GM12878 (cell line): ENCODE measurements around the gene DCC. TPM values are rescaled to one million over a fixed set of nuclear protein-coding genes. Genes with fewer than 3 reads are reported as not detected.

Experiments
- ATAC-seq: fragments of 200-7000 bp; cut with Tn5 transposase; 3 replicates; pipeline ENCODE4 v1.9.1; 2020; ENCODE audit warnings: mild to moderate bottlenecking, moderate library complexity
- BruUV-seq: library from RNA; stranded (reverse); fragments of 400-500 nt; replicated peaks from 2 replicates; lab custom pipeline; 2021; lab: Mats Ljungman, UMichigan
- CTCF ChIA-PET: fragments of 300-600 bp; sonication (Branson Sonifier 250); formaldehyde crosslinking; extraction: SDS; loops from one replicate; lab custom pipeline; 2021; ENCODE audit warnings: inconsistent platforms; lab: Yijun Ruan, JAX
- POLR2A ChIA-PET: fragments of 350-600 bp; formaldehyde crosslinking; extraction: SDS; loops from one replicate; lab custom pipeline; 2021; ENCODE audit warnings: inconsistent platforms; lab: Charles Lee
- RAD21 ChIA-PET: fragments of 300-600 bp; sonication (Branson Sonifier 250); formaldehyde crosslinking; loops from one replicate; lab custom pipeline; 2023; ENCODE audit warnings: antibody characterized with exemption; ENCODE audit not compliant: unreplicated experiment; lab: Charles Lee
- SMC1A ChIA-PET: fragments of 300-600 bp; sonication (Branson Sonifier 250); formaldehyde crosslinking; loops from one replicate; lab custom pipeline; 2023; ENCODE audit not compliant: unreplicated experiment, uncharacterized antibody; lab: Charles Lee
- DNase-seq: peaks from one replicate; pipeline ENCODE4 v3.0.0-alpha.2; 2011; ENCODE audit warnings: low read depth, low spot score
- FAIRE-seq: peaks from 3 replicates; lab custom pipeline; 2011; peaks lifted over from hg19 to GRCh38; lab: Jason Lieb, UNC
- H2AFZ ChIP-seq: 2 replicates; pipeline ENCODE4 v1.6.0; 2011; ENCODE audit warnings: low read depth, low read length, control low read depth; ENCODE audit not compliant: control insufficient read depth
- H3K27ac ChIP-seq: 2 replicates; pipeline ENCODE4 v1.5.1; 2011; ENCODE audit warnings: control low read depth; ENCODE audit not compliant: control insufficient read depth, insufficient read depth
- H3K27me3 ChIP-seq, 2 experiments: replicated peaks in 1 of 2; 2 replicates each; pipeline versions ENCODE4 v1.6.0 to v1.6.1; 2011; ENCODE audit warnings: low read length in 1 of 2; ENCODE audit not compliant: control insufficient read depth in 2 of 2, insufficient read depth in 2 of 2
- H3K36me3 ChIP-seq, 2 experiments: 2 replicates each; pipeline ENCODE4 v1.5.1; 2011; ENCODE audit warnings: low read length in 1 of 2; ENCODE audit not compliant: control insufficient read depth in 2 of 2, insufficient read depth in 2 of 2
- H3K4me1 ChIP-seq: 2 replicates; pipeline ENCODE4 v1.6.1; 2011; ENCODE audit warnings: mild to moderate bottlenecking, low read length, moderate library complexity, mixed read lengths; ENCODE audit not compliant: control insufficient read depth, insufficient read depth
- H3K4me2 ChIP-seq: 2 replicates; pipeline ENCODE4 v1.6.0; 2011; ENCODE audit warnings: control low read depth; ENCODE audit not compliant: control insufficient read depth, insufficient read depth
- H3K4me3 ChIP-seq: fragments of 200-600 bp; sonication (generic); 2 replicates; pipeline ENCODE4 v1.5.1; 2016
- H3K79me2 ChIP-seq: 2 replicates; pipeline ENCODE4 v1.6.0; 2011; ENCODE audit warnings: low read length; ENCODE audit not compliant: control insufficient read depth, insufficient read depth
- H3K9ac ChIP-seq: 2 replicates; pipeline ENCODE4 v1.8.0; 2011; ENCODE audit warnings: low read length, control low read depth, mixed read lengths; ENCODE audit not compliant: control insufficient read depth, insufficient read depth
- H3K9me3 ChIP-seq: replicated peaks from 3 replicates; pipeline ENCODE4 v1.5.1; 2011; ENCODE audit warnings: mild to moderate bottlenecking, low read length; ENCODE audit not compliant: control insufficient read depth, insufficient read depth
- H4K20me1 ChIP-seq: 2 replicates; pipeline ENCODE4 v1.6.0; 2011; ENCODE audit not compliant: control insufficient read depth, insufficient read depth
- HCFC1 ChIP-seq: fragments of 150-350 bp; IDR thresholded peaks from 2 replicates; pipeline ENCODE4 v1.6.1; 2014; ENCODE audit warnings: low read length
- KAT2A ChIP-seq: conservative IDR thresholded peaks from 2 replicates; pipeline ENCODE4 v1.6.1; 2011; ENCODE audit warnings: low read depth, low read length; ENCODE audit not compliant: control insufficient read depth
- NFYB ChIP-seq: IDR thresholded peaks from 2 replicates; pipeline ENCODE4 v1.6.1; 2011; ENCODE audit warnings: low read depth, mild to moderate bottlenecking, low read length, improper control_type of control experiment, moderate library complexity; ENCODE audit not compliant: insufficient read depth
- SIX5 ChIP-seq: IDR thresholded peaks from 2 replicates; pipeline ENCODE4 v1.6.1; 2011; ENCODE audit warnings: mild to moderate bottlenecking, low read depth, low read length, moderate library complexity; ENCODE audit not compliant: severe bottlenecking
- SREBF1 ChIP-seq: IDR thresholded peaks from 2 replicates; pipeline ENCODE4 v1.6.1; 2012; ENCODE audit warnings: mild to moderate bottlenecking, low read length
- STAT1 ChIP-seq: fragments of 450-650 bp; conservative IDR thresholded peaks from 2 replicates; pipeline ENCODE4 v1.6.1; 2014; ENCODE audit warnings: antibody characterized with exemption, mild to moderate bottlenecking
- TCF3 ChIP-seq: IDR thresholded peaks from 2 replicates; pipeline ENCODE4 v1.6.1; 2012; ENCODE audit warnings: low read depth, mild to moderate bottlenecking, low read length, borderline replicate concordance; ENCODE audit not compliant: insufficient read depth
- ZBTB40 ChIP-seq: fragments of 450-650 bp; IDR thresholded peaks from 2 replicates; pipeline ENCODE4 v1.6.1; 2016; ENCODE audit warnings: mild to moderate bottlenecking, moderate library complexity, borderline replicate concordance
- ZNF207 ChIP-seq: fragments of 450-650 bp; IDR thresholded peaks from 2 replicates; pipeline ENCODE4 v1.6.1; 2014; ENCODE audit warnings: antibody characterized with exemption, mild to moderate bottlenecking, borderline replicate concordance
- ZNF687 ChIP-seq: fragments of 450-650 bp; IDR thresholded peaks from 2 replicates; pipeline ENCODE4 v1.6.1; 2017; ENCODE audit warnings: mild to moderate bottlenecking, moderate library complexity
- WGBS: methylation state at CpG from one replicate; pipeline ENCODE4 v1.1.6; 2016; ENCODE audit warnings: low lambda C conversion rate; ENCODE audit not compliant: insufficient replicate concordance, insufficient coverage; ENCODE audit errors: missing lambda C conversion rate; 5-methylcytosine and 5-hydroxymethylcytosine counted together
- in situ Hi-C: fragments of 300-500 bp; cut with MboI; formaldehyde crosslinking; loops from 9 replicates; pipeline ENCODE4 v1.14.3; 2018; ENCODE audit warnings: mixed read lengths
- intact Hi-C: fragments of 100-400 bp; cut with micrococcal nuclease; formaldehyde crosslinking; loops from one replicate; pipeline ENCODE4 v1.14.2; 2022; ENCODE audit not compliant: unreplicated experiment
- polyA plus RNA-seq, 11 experiments: library from polyadenylated mRNA; depleted of rRNA in 4 of 11; unstranded in 6 of 11; stranded (reverse) in 5 of 11; fragments of >200 nt; fragmentation: Nextera tagmentation in 4 of 11; fragmentation: Illumina TruSeq in 1 of 11; extraction: Ambion mirVana in 4 of 11; extraction: Trizol in 1 of 11; gene quantifications; 1 replicate in 1 of 11; 2 replicates in 10 of 11; pipeline versions ENCODE4 v1.2.1 to v1.2.3, GENCODE V29; 2011 to 2016; ENCODE audit warnings: inconsistent platforms in 2 of 11, missing spikeins in 2 of 11, low read depth in 1 of 11
- total RNA-seq, 4 experiments: library from RNA; depleted of rRNA in 3 of 4; stranded (reverse); fragments of >200 nt in 3 of 4; fragmentation: Illumina TruSeq in 1 of 4; extraction: Trizol in 1 of 4; gene quantifications; 2 replicates each; pipeline versions ENCODE4 v1.2.1 to v1.2.3, GENCODE V29; 2013 to 2021

Gene DCC
- total and polyA plus RNA-seq, 10 of the 15 experiments (the other 5 are each of a cell fraction or from before 2014, with no cell fraction given) = 0.01 TPM; not detected in 9

- Histone ChIP-seq H3K9me3 (no peaks in the 10 kb centered on the region), H3K4me3 (no peak overlapping the region), H3K27me3 (no peaks in the 10 kb centered on the region), H3K27ac (no peak overlapping the region), H3K36me3 (no peaks in the 10 kb centered on the region), H3K4me2 (no peak overlapping the region), H3K79me2 (no peaks in the 10 kb centered on the region), H4K20me1 (no peaks in the 10 kb centered on the region), H3K4me1 (no peaks in the 10 kb centered on the region), H2AFZ (no peak overlapping the region), H3K9ac (no peak overlapping the region)
- TF ChIP-seq KAT2A = no peak
- ChIA-PET RAD21 (no interaction called here), CTCF (interaction anchor here (0.6 kb wide), 1 partner anchor 12 kb away, joined by 4 read pairs; no protein-coding TSS in a partner anchor), POLR2A (no interaction called here), SMC1A (no interaction called here)
- WGBS = 17% methylated on average over 3 of the region's 3 CpGs
- no peak for FAIRE-seq
- DNase-seq = no peak
- intact Hi-C loops (no loop called here), in situ Hi-C loops (no loop called here)
- ATAC-seq = no peak
- BruUV-seq = no TSS peak
Measured at GRCh38 chr18:53442415-53442783, 1102.4 kb downstream of the DCC start.

- SMC1A ChIA-PET = no interaction called here
- Histone ChIP-seq H3K27ac (no peak overlapping the region), H3K9ac (no peak overlapping the region), H3K27me3 (no peaks in the 10 kb centered on the region), H3K9me3 (no peaks in the 10 kb centered on the region), H3K4me1 (no peaks in the 10 kb centered on the region), H3K79me2 (no peaks in the 10 kb centered on the region), H4K20me1 (no peaks in the 10 kb centered on the region), H2AFZ (no peak overlapping the region), H3K36me3 (no peaks in the 10 kb centered on the region), H3K4me2 (no peak overlapping the region), H3K4me3 (no peak overlapping the region)
- intact Hi-C loops (no loop called here), in situ Hi-C loops (no loop called here)
- ATAC-seq = no peak
- CTCF ChIA-PET = interaction anchor here (0.5 to 0.7 kb wide), 2 partner anchors 8 to 1327 kb away, joined by 3 to 4 read pairs; no protein-coding TSS in a partner anchor
- BruUV-seq = no TSS peak
- FAIRE-seq = no peak
- WGBS = 2% methylated on average over 2 of the region's 2 CpGs
- RAD21 ChIA-PET = no interaction called here
- POLR2A ChIA-PET = no interaction called here
- DNase-seq = no peak
- TF ChIP-seq ZNF207 (no peak), ZNF687 (no peak), HCFC1 (no peak), NFYB (no peak), STAT1 (no peak), SREBF1 (no peak), TCF3 (no peak), SIX5 (no peak), ZBTB40 (no peak)
Measured at GRCh38 chr18:53443336-53443735, 1103.3 kb downstream of the DCC start.
